Measurements from ENCODE around the gene DERL2. TPM values are rescaled to one million over a fixed set of nuclear protein-coding genes. Genes with fewer than 3 reads are reported as not detected.

DERL2 gene
- total RNA-seq, 2 donors from 2014 or later: 10.9 to 20.8 TPM

- peaks cover 0 to 30% of the 10 kb centered on the region in 2 donors for H3K4me1 ChIP-seq
- H3K36me3 ChIP-seq: peaks cover 41% of the 10 kb centered on the region
- peak; percentile 100 for DNase-seq (ENCODE audit: low spot score)
- no peaks in the 10 kb centered on the region for H3K27me3 ChIP-seq
- H3K4me3 ChIP-seq: peak within 1 kb of the TSS; percentile 89 to 93
- TF ChIP-seq CTCF (IDR thresholded peaks at IDR 0.05): no peak
- peak within 1 kb of the TSS; percentile 99 for H3K27ac ChIP-seq
- H3K9me3 ChIP-seq: no peaks in the 10 kb centered on the region
These were observed 487 bp upstream of the DERL2 start, which contains the start of gene MIS12 for GRCh38 chr17:5486206-5487124. TSS of gene MIS12 (plus strand) at chr17:5486566. CDS start at chr17:5488863, 2,297 bp downstream.

DNA sequence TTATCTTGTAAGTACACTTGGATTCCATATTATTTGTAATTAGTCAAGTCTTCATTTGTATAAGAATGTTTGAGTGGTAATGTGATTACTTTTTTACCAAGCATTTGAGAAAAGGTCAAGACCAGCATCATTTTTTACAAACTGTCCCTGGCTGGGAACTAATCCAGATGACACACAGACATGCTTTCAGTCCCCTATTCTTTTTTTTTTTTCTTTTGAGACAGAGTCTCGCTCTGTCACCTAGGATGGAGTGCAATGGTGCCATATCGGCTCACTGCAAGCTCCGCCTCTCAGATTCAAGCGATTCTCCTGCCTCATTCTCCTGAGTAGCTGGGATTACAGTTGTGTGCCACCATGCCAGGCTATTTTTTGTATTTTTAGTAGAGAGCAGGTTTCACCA is 4.5 kb downstream of the DERL2 start:
- TF ChIP-seq CTCF (IDR thresholded peaks at IDR 0.05): no peak
- peaks cover 0 to 15% of the 10 kb centered on the region in 2 donors for H3K4me1 ChIP-seq
- no peaks in the 10 kb centered on the region for H3K9me3 ChIP-seq
- no peak overlapping the region for H3K4me3 ChIP-seq
- peaks cover 65% of the 10 kb centered on the region for H3K36me3 ChIP-seq
- H3K27ac ChIP-seq: no peak overlapping the region
- no peak for DNase-seq (ENCODE audit: low spot score)
- no peaks in the 10 kb centered on the region for H3K27me3 ChIP-seq

DNA sequence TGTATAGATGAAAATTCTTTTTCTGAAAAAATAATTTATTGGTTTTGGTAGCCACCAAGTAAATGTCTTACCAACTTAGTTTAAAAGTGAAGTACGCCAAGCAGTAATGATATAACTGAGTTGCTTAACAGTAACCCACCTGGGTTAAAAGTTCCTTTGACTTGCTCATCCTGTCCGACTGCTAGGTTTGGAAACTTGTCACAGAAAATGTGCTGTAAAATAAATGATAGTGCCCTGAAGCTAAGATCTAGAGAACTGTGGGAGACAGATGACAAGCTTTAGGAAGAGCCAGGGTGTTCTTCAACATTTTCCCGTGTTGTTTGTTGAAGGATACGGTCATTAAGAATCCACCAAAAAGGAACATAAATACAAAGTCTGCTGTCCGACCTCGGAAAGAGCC is 5.0 kb downstream of the DERL2 start:
- H3K4me3 ChIP-seq: no peak overlapping the region
- H3K4me1 ChIP-seq: peaks cover 0 to 15% of the 10 kb centered on the region in 2 donors
- no peaks in the 10 kb centered on the region for H3K27me3 ChIP-seq
- peaks cover 68% of the 10 kb centered on the region for H3K36me3 ChIP-seq
- H3K9me3 ChIP-seq: no peaks in the 10 kb centered on the region
- H3K27ac ChIP-seq: no peak overlapping the region
- no peak for TF ChIP-seq CTCF (IDR thresholded peaks at IDR 0.05)
- DNase-seq (ENCODE audit: low spot score): no peak

DNA sequence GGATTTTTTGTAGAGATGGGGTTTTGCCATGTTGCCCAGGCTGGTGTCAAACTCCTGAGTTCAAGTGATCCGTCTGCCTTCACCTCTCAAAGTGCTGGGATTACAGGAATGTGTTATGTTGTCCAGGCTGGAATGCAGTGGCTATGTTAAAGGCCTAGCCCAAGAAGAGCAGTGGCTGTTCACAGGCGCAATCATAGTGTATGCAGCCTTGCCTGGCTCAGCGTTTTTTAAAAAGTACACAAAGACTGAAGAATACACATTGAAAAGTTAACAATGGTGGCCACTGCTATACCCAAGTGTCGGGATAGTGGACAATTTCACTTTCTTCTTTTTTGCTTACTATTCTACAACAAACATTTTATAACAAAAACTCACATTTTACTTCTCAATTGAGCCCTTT is 7.0 kb downstream of the DERL2 start:
- TF ChIP-seq CTCF (IDR thresholded peaks at IDR 0.05): no peak
- Histone ChIP-seq H3K36me3 (peaks cover 83% of the 10 kb centered on the region), H3K27me3 (no peaks in the 10 kb centered on the region), H3K4me1 (no peaks in the 10 kb centered on the region), H3K27ac (no peak overlapping the region), H3K9me3 (no peaks in the 10 kb centered on the region), H3K4me3 (no peak overlapping the region)
- DNase-seq (ENCODE audit: low spot score): no peak

GRCh38 chr17:5473906-5474305 is 12.1 kb downstream of the DERL2 start:
- no peak overlapping the region for H3K27ac ChIP-seq
- H3K36me3 ChIP-seq: peaks cover 69% of the 10 kb centered on the region
- peaks cover 0 to 5% of the 10 kb centered on the region in 2 donors for H3K4me1 ChIP-seq
- no peaks in the 10 kb centered on the region for H3K9me3 ChIP-seq
- no peak overlapping the region for H3K4me3 ChIP-seq
- H3K27me3 ChIP-seq: no peaks in the 10 kb centered on the region
- DNase-seq (ENCODE audit: low spot score): no peak
- no peak for TF ChIP-seq CTCF (IDR thresholded peaks at IDR 0.05)
